ENCODE data around the gene GUSB.

The GUSB gene

GRCh38 chr7:65926588-65926987, 55.4 kb downstream of the GUSB start:
- FAIRE-seq, result no peak

GRCh38 chr7:65925040-65925439, 57.0 kb downstream of the GUSB start:
- no peak for FAIRE-seq

GRCh38 chr7:65924193-65924592, 57.8 kb downstream of the GUSB start:
- no peak for FAIRE-seq

- FAIRE-seq, result no peak
Observed at GRCh38 chr7:65923316-65923715, 58.7 kb downstream of the GUSB start.

- no peak for FAIRE-seq
Observed at GRCh38 chr7:65915921-65916657, 65.9 kb downstream of the GUSB start.

- no peak for FAIRE-seq
Observed at GRCh38 chr7:65912237-65912636, 69.8 kb downstream of the GUSB start.

Data from A204.1 (cell line).